HG03571 (cell line): ENCODE results near the gene FOXL1.

Source experiments
- ATAC-seq: cut with Tn5 transposase; IDR thresholded peaks from one replicate; pipeline ENCODE4 v1.9.1; 2021; ENCODE audit not compliant: unreplicated experiment

The FOXL1 gene

DNA sequence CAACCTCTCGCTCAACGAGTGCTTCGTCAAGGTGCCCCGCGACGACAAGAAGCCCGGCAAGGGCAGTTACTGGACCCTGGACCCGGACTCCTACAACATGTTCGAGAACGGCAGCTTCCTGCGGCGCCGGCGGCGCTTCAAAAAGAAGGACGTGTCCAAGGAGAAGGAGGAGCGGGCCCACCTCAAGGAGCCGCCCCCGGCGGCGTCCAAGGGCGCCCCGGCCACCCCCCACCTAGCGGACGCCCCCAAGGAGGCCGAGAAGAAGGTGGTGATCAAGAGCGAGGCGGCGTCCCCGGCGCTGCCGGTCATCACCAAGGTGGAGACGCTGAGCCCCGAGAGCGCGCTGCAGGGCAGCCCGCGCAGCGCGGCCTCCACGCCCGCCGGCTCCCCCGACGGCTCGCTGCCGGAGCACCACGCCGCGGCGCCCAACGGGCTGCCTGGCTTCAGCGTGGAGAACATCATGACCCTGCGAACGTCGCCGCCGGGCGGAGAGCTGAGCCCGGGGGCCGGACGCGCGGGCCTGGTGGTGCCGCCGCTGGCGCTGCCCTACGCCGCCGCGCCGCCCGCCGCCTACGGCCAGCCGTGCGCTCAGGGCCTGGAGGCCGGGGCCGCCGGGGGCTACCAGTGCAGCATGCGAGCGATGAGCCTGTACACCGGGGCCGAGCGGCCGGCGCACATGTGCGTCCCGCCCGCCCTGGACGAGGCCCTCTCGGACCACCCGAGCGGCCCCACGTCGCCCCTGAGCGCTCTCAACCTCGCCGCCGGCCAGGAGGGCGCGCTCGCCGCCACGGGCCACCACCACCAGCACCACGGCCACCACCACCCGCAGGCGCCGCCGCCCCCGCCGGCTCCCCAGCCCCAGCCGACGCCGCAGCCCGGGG is 10.4 kb upstream of the FOXL1 start:
- no peak for ATAC-seq

GRCh38 chr16:86568677-86569623 is 9.4 kb upstream of the FOXL1 start:
- no peak for ATAC-seq

DNA sequence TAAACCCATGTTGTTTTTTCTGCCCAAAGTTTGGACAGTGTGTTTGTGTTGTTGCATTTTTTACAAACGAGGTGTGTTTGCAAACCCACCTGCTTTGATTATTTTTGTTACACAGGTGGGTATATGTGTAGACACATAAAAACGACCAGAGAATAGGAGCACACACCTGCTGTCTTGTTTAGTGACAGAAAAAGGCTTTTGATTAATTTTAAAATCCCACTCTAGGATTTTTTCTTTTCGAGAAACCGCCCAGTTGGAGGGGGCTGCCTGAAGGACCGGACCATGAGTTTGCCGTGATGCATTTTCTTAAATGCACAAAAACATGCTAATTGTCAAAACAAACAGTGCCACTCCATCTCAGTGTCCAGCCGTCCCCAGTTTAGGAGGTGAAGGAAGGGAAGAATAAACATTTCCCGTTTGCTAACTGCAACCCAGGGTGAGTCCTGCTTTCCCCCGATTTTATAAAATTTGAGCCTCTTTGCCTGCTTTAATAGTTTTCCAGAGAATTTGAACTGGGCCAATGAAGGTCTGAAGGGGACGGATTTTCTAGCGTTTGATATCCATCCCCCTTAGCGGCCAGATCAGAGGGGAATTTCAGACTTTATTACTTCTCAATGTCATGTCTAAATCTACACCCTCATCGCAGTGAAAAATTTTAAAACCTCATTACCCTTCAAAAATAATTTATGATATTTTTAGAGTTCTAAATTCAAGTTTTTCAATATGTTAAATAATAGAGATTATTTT is 8.5 kb upstream of the FOXL1 start:
- ATAC-seq: no peak

DNA sequence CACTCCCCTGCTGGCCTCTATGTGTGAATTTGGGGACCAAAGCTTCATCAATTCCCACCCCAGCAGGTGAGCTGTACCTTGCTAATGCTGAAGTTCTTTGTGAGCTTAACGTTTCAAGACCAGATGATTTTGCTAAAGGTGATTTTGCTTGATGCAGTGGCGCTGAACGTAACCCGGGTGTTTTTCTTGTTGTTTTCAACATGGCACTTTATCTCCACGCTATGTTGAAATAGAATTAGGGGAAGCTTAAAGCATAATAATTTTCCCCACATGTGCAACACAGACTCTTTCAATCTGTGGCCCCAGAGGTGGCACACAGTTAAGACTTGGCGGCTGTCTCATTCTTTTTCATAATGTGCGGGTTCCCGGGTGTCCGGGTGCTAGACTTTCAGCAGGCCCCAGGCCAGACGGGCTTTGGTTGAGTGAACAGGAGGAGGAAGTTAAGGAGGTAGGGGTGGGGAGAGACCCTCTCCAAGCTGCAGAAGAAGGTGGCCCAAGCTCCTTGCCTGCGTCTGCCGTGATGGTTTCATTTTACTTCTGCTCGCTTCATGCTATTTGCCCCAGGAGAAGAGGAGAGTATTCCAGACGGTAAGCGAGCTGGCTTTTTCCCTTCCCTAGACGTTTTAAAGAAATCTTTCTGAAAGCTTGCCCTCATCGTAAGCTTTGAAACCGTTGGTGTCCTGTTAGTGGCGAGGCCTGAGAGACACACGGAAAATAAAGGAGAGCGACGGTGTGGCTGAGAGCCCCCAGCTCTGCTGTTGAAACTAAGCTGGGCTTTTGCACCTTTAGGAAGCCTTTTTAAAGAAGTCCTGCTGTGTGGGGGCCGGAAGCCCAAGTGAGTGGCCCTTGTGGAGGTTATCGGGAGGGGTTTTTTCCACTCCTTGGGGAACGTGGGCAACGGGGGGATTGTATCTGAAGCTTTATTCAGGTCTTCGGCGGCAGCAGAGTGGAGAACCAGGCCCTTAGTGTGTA is 7.5 kb upstream of the FOXL1 start:
- no peak for ATAC-seq

DNA sequence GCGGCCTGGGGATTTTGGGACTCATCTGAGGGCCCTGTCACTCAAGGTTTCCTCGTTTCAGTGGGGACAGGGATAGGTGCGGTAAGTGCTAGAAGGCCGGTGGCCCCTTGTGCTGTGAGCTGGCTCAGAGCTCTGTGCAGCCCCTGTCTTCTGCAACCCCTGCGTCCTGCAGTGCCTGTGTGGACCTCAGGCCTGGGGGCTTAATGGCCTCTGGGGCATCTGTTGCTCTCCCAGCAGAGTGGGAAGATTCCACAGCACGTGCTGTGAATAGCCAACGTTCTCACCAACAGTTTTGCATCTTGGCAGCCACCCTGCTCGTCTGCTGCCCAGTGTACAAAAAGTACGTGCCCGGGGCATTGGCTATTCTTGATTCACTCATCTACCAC is 6.8 kb upstream of the FOXL1 start:
- no peak for ATAC-seq

DNA sequence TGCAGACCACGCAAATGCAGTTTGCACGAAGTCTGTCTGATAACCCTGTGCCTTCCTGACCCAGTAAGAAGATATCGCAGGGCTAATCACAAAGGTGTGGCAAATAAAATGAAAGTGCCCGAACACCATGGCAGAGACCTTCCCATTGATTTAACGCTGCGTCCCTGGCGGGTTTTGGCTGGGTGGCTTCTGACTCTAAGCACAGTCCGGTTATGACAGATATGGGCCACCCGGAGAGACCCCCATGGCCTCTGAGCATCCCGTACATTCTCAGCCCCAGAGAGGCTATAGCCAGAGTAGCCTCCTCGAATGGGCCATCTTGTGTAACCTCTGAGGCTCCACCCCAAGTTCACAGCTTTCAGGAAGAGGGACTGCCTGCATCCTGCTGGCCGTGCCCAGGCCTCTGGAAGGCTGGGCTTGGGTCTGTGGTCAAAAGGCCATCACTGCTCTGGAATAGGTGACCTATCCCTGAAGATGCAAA is 6.3 kb upstream of the FOXL1 start:
- ATAC-seq: no peak

- no peak for ATAC-seq
Observed at GRCh38 chr16:86572606-86573005, 5.7 kb upstream of the FOXL1 start.

GRCh38 chr16:86573215-86573614 is 5.1 kb upstream of the FOXL1 start:
- ATAC-seq: no peak

DNA sequence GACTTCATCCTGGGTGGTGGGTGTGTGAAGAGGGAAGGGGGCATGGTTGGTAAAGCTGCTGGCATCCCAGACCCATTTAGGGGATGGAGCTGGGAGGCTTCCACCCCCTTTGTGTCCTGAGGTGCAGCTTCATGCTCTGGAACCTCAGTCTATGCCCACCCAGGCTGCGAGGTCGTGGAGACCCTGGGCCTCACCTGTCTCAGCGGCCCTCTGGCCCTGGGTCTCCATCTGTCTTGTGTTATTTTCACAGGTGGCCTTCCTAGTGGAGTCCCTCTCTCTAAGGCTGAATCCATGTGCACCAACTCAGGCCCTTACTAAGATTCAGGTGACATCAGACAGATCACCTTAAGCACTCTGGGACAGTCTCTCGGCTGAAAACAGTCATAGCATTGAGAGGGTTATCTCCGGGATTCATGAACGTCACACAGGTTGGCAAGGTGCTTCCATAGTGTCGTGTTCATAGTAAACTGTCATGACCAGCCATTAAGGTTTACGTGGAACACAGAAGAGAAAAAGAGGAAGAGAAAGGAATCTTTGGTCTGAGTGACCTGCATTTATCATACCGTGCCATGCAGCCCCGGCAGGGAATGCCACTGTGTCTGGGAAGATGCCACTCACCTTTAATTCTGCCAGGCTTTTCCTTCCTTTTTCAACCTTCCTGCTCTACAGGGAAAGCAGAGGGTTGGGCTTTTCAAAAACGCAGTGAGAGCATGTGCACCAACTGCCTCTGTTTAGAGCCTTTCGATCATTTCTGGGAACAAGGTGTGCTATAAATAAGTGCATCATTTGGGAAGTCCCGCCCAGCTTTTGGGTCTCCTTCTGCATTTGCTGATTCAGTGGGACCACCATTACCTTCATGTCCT is 4.5 kb upstream of the FOXL1 start:
- ATAC-seq: no peak

- ATAC-seq: no peak
Observed at GRCh38 chr16:86574646-86575045, 3.7 kb upstream of the FOXL1 start.

- ATAC-seq: no peak
Observed at GRCh38 chr16:86575095-86575685, 3.2 kb upstream of the FOXL1 start.

DNA sequence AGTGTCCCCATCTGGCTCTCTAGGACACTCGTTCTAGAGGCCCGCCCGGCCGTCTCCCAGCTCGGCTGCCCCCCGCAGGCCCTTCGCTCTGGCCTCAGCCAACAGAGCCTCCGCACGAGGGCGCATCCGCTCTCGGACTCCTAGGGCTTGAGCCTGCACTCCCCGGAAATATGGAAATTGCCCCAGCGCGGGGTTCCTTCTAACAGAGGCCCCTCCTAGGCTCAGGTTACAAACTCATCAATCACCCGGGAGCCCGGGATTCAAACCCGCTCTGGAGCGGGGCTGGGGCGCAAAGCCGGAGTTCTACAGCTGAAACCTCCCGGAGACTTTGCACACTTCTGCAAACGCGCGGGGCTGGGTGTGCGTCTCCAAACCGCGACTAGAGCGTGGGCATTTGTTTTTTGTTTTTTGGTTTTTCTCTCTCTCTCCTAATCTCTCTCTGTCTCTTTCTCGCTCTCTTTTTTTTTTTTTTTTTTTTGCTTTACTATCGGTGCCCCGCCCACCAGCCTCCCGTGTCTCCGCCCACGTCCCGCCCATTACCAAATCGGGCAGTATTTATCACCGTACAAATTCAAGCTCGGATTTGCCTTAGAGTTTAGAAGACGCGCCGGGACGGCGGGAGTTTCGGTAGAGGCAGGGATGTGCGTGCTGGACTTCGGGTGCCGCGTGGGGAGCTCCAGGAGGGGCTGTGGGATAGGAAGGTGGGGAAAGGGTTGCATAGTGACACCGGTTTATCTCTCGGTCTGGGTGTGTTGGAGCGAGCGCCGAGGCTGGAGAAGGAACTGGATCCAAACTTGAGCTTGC is 2.4 kb upstream of the FOXL1 start:
- ATAC-seq: no peak

- no peak for ATAC-seq
Observed at GRCh38 chr16:86576591-86577313, 1.6 kb upstream of the FOXL1 start.

GRCh38 chr16:86577314-86577971 is 906 bp upstream of the FOXL1 start:
- ATAC-seq: no peak

DNA sequence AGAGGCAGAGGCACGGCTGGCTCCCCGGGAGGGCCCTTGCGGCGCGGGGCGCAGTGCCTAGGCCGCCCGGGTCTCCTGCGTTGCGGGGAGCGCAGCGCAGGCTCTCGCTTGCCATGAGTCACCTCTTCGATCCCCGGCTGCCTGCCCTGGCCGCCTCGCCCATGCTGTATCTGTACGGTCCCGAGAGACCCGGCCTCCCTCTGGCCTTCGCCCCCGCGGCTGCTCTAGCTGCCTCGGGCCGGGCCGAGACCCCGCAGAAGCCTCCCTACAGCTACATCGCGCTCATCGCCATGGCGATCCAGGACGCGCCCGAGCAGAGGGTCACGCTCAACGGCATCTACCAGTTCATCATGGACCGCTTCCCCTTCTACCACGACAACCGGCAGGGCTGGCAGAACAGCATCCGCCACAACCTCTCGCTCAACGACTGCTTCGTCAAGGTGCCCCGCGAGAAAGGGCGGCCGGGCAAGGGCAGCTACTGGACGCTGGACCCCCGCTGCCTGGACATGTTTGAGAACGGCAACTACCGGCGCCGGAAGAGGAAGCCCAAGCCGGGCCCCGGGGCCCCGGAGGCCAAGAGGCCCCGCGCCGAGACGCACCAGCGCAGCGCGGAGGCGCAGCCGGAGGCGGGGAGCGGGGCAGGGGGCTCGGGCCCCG is 390 bp downstream of the FOXL1 start:
- no peak for ATAC-seq
